ENCODE results near the gene KRT222.

KRT222 gene

DNA sequence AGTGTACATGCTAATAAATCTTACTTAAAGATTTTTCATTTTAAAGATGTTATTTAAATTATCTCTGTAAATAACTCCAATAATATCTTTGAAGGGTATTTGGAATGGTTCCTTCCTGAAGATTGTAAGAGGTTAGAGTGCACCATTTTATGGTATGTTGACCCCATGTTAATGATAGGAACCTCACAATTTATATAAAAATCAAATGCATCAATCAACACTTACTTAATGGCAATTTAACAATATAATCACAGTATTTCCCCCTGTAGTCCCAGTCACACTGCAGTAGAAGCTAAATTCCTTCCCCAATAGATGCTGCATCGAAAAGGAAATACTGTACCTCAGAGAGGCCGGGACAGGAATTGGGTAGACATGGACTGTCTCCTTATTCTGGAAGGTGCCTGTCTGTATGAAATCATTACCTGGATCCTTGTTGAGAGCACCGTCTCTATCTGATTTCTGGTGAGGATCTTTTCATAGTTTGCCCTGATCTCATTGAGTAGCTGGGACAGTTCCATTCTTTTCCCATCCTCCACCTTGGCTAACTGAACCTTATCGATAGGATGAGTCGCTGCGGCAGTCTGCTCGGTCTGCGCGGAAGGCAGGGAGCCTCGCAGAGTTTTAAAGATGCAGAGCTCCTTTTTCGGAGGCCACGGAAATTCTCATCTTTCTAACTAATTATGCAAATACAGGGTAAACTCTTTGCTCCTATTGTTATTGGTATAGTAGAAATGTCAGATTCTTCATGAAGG, at the start of gene KRT222:
TSS of gene KRT222 (minus strand) at position 596 of the 752 bp plus-strand sequence. CDS start at position 518, 78 bp downstream.
- no peak for DNase-seq

DNA sequence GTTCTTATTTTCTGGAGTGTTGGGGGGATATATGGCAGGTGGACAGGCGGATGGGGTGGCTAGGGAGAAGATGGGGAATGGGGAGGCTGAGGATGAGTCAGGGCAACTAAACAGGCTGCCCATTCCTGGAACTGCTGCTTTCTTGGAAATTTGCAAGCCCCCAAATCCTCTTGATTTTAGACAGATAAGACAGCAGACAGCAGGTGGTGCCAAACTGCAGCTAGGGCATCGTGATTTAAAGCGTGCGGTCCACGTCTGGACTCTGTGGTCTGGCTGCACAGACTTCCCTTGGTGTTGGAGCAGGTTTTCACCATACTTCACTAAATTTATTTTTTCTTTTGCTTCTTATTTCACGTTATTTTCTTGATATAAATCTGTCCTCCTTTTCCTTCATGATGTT, 49.5 kb upstream of the KRT222 start:
- DNase-seq: no peak

DNA sequence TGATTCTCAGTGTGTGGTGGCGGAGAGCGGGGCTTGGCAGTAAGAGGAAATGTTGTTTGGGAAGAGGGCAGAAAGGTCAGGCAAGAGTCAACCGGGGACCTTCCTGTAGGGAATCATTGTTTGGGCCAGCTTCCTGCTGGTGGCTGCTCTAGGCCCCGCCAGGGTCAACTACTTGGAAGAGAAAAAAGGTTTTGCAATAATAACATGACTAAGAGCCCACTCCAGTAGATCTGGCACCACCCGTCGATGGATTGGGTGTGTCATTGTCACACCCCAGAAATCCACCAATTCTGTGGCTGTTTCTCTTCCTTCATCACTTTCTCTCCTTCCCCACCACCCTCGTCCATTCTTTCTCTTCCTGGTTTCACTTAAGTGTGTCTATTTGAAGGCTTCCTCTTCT, 42.8 kb upstream of the KRT222 start:
- DNase-seq: no peak

DNA sequence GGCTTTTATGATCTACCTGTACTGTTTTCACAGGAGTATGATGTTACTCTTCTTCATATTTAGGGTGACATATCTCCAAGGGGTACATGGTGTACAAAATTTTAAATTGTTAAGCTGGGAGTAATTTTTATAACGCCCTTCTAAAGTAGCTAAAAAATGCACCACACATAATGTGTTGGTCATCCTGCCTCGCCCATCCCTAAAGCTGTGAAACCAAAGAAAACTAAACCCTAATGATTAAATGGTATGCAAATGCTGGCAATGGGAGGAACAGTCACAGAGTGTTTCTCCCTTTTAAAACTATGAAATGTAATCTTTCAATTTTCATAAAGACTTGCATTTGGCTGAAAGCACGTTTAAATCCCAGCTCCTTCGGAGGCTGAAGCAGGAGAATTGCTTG, 40.6 kb upstream of the KRT222 start:
- DNase-seq: no peak

DNA sequence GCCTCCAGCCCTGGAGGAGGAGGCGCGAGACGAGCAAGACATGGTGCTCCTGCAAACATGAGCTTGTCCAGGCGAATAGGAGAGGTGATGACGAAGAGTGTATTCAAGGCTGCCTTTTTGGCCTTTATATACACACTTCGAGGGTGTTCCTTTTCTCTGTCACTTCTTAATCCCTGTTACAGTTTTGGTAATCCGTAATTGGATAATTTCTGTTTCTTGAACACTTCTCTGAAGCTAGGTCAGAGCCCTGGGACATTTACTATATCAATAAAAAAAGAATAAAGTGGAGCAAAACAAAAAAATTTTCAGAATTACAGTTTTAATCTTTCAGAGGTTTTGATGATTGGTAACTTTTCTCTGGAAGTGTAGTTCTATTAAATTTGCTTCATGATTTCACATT, 38.7 kb upstream of the KRT222 start, which contains the start of gene KRT24:
TSS of gene KRT24 (minus strand) at position 101 of the 400 bp plus-strand sequence. CDS start at position 42, 59 bp downstream.
- no peak for DNase-seq

DNA sequence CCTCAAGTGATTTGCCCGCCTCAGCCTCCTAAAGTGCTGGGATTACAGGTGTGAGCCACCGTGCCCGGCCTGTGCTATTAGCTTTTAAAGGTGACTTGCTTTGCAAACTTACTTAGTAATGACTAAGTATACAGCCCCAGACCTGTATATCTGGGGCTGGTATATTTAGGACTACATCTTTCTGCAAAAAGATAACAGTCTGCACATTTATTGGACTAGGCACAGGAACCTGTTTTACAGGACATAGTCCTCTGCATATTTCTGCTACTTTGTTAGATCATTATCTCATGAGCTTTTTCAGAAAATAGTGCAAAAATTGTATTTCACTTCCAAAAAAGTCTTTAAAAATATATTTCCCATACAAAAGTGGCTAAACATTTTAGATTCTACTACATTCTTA, 37.3 kb upstream of the KRT222 start:
- DNase-seq: no peak

DNA sequence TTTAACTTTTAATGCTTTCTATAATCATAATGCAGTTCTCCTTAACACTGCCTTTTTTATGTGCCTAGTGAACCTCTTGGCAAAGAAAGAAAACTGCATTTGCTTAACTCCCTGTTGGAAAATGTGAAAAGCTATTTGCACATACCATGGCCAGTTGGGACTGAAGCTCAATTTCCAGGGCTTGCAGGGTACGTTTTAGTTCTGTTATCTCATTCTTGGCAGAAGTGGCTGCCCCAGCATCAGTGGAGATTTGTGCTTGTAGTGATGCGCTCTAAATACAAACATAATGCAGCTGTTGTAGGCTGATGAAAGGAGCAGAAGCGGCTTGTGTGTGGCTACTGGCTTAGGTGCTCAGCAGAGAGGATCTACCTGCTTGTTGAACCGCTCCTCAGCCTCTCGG, 34.9 kb upstream of the KRT222 start:
- DNase-seq: no peak

DNA sequence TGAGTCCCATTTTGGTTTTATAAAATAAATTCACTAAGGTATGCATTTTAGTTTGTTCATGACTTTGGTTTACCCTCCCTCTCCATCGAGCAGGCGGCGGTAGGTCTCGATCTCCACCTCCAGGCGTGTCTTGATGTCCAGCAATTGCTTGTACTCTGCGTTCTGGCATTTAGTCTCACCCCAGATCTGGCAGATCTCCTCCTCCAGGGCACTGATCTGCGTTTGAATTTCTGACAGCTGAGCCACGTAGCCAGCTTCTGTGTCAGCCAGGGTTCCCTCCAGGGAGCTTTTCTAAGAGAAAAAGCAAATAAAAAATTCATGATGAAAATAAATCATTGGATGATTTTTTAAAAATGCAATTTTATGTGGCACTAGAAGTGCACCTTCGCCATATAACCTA, 34.4 kb upstream of the KRT222 start:
- no peak for DNase-seq

DNA sequence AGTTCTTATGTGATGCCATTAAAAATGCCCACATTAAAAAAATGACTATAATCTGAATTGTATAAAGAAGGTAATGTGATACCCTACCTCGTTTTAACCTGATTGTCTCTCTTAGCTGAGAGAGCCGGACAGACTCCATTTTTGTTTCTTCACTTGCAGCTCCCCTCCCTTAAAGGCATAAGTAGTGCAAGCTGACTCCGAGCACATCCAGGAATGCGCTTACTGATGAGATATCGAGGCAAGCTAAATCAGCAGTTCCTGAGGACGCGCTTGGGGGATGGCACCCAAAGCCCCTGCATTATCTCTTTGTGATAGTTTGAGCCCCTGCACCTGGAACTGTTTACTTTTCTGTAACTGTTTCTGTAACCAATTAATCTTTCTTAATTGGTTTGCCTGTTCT, 32.3 kb upstream of the KRT222 start:
- DNase-seq: no peak

DNA sequence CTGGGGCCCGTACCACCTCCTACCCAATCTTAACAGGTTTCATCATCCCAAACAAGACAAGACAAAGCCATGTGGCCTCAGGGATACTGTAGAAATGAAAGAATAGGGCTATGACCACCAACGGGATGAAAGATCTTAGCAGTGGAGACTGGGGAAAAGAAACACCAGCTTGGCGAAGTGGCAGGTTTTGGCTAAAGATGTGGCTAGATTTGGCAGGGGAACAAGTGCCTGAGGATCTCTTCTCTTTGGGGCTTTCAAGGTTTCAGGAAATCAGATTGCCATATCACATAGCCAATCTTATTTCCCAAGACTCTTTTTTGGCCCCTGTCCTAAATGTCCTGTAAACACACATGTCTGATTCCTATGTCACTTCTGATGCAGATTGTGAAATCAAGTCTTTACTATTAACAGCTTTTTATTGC, 31.7 kb upstream of the KRT222 start:
- no peak for DNase-seq

DNA sequence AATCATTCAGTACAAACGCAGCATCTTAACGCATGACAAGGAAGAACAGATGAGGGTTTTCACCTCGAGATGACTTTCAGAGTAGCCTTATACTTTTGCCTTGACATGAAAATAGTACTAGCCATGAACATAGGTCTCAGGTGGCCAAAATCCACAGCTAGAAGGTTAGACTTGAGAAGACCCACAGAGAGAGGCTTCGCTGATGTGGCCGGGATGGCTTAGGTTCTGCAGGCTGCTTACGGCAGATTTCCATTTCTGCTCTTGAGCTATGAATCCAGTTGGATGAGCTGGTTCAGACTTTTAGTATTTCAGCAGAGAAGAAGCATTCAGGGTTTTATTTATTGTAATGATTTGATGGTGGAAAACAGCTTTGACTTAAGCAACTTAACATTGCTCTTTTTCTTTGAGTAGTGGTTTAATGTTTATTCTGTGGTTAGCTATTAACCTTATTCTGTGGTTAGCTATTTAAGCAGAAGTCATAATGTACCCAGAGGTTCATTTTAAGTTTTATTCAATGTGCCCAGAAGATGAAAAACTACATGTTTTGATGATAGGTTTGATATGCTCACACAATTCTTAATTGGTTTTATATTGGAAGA, 31.0 kb upstream of the KRT222 start:
- no peak for DNase-seq

DNA sequence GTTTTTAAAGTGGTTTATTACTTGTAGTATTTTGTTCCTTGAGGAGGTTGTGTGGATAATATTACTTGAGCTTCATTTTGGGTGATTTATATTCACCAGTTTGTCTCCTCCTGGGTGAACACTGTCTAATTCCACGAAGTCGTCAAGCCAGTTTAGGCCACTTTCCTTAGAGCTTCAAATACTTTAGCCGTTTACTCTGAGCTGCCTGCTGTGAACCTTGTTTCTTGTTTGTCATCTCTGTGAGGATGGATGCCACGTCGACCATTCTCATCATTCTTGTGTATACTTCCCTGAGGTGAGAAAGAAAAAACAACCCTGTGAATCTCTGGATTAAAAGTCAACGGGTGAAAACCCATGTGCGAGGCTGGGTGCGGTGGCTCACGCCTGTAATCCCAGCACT, 29.6 kb upstream of the KRT222 start:
- DNase-seq: no peak

DNA sequence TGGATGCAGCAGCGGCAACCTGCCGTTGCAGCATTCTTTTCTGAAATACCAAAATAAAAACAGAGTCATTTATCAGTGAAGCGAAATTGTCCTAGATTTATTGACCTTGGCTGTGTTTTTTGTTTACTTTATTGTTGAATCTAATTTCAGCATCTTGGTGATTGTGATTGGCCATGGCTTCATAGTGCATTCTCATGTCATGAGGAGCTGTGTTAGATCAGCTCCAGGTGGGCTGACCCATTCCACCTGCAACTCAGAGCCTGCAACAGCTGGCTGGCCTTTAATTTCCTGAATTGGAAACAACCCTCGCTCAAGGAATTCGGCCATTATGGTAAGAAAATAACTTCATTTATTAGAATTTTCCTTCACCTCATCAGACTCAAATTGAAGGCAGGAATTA, 22.1 kb upstream of the KRT222 start:
- DNase-seq: no peak

DNA sequence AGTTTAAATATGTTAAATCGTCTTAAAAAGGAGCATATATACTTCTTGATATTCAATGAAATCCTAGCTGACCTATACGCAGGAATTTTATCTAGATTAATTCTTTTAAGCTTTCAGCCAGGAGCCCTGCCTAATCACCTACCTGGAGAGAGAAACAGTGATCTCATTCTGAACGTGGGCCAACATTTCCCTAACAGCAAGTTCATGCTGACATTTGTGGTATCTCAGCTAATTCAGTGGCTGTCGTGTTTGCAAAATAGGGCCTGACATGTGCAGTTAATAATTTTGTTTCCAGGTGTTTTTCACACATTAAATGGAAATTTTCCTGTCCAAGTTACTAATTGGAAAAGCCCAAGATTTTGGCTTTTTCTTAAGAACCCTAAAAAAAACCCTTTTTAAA, 21.2 kb upstream of the KRT222 start:
- DNase-seq: no peak

DNA sequence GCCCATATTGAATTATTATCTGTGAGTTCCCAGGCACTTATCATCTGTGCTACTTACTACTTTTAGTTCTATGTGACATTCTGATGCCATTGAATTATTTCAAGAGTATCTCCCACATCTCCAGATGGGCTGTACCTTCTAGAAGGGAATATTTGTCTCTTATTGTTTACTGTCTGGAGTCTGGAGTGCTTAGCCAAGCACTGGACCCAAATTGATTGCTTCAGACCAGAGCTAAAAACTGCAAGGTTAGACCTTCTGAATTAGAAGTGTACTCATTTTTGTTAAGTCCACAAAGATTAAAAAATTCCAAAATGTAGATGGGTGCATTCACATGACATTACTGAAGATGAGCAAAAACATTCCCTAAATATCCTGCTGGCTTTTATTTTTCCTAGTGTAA, 16.0 kb upstream of the KRT222 start:
- no peak for DNase-seq

DNA sequence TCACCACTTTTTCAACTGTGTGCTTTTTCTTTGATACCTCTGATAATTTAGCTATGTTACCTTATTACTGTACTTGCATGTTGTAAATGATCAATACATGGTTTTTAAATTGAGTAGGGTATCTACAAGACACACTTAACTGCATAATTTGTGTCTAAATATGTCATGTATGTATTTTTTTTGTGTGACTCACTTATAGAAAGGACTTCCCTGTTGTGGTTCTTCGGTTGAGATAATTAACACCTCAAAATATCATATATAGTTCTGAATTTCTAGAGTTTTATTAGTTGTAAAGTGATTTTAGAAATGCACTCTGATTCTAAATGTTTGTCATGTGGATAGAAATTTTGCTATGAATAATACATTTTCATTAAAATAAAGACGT, 14.5 kb upstream of the KRT222 start:
- no peak for DNase-seq

DNA sequence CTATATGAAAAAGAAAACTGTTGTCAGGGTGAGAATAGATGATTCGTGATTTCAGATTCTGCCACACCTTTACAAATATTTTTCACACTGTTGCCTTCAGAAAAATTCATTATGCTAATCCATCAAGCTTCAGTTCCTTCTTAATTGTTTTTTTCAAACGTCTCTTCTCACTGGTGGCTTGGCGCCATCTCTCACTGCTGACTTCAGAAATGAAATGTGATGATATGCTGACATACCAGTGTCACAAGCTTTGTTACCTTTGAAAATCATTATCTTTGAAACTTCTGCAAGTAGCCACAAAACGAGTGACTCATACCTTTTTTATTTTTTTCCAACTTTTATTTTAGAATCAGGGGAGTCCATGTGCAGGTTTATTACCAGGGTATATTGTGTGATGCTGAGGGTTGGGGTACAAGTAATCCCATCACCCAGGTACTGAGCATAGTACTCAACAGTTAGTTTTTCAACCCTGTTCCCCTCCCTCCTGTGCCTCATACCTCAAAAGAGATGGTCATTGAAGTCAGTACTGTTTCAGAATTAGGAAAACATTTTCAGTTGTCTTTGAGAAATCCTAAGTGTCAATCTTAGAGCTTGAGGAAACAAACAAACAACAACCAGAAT, 14.0 kb upstream of the KRT222 start:
- DNase-seq: no peak

DNA sequence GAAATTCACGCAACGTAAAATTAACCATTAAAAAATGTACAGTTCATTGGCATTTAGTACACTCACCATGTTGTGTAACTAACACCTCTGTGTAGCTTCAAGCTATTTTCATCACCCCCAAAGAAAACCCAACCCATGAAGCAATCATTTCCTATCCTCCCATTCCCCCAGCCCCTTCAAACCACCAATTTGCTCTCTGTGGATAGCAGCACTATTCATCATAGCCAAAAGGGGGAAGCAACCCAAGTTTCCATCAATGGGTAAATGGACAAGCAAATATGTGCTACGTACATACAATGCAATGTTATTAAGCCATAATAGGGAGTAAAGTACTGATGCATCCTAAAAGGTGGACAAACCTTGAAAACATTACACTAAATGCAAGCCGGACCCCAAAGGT, 10.9 kb upstream of the KRT222 start:
- DNase-seq: no peak

DNA sequence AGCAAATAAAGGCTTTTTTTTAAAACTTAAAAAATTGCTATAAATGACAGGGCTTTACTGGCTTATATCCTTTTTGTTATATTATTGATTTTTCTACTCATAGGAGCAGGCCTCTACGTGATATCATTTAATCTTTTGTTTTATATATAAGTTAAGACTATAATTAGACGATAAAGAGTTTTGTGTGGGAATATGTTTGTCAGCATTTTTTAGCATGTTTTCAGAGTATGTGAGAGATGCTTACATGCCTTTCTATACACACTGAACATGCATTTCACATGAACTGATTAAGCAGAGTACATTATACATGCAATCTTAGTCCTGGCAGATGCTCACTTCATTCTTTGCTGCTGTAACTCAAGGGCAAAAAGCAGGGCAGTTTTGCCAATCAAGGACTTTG, 7.7 kb upstream of the KRT222 start:
- no peak for DNase-seq

DNA sequence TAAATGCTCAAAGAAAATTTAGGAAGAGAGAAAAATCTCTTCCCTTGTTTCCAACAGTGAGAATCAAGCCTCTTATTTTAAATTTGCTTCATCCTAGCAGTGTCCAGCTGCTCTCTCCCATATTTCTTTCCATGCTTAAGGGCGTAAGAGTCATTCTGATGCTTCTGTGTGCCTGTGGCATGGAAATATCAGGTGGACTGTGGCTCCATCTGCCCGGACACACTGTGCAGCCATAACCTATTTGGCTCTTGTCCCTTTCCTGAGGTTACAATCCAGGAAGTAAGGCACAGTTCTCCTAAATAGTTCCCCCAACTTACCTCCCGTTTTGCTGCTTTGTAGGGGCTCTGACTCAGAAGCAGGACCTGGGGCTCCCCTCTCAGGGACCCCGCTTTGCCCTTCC, 6.3 kb upstream of the KRT222 start:
- no peak for DNase-seq

DNA sequence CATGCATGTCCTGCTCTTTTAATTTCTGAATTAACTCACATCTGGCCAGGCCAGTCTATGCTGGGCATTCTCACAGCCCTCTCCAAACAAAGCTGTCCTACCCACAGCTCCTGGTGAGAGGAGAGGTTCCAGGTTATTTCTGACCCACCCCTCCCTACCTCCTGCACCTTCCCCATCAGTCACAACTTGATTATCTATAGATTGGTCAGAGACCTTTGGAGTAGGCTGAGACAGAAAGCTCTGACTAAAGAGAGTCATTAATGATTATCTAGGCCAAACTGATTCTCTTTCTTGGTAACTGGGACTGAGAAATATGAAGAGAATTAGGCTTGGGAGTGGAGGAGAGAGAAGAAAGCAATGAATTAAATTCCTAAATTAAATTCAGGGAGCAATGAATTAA, 1.4 kb upstream of the KRT222 start:
- no peak for DNase-seq

DNA sequence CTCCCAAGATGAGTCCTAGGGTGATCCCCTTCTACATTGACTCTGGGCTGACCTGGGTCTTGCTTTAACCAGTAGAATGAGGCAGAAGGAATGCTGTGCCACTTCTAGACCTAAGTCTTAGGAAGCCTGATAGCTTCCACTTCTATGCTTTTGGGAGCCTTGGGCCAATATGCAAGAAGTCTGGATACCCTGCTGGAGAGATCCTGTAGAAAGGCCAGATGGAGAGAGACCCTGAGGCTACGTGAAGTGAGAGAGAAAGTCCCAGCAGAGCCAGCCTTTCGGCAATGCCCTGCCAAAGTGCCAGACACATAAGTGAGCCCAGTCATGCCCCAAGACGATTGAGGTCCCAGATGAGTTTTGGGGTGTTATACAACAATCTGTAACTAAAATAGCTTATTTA, 1.7 kb downstream of the KRT222 start:
- DNase-seq: no peak

DNA sequence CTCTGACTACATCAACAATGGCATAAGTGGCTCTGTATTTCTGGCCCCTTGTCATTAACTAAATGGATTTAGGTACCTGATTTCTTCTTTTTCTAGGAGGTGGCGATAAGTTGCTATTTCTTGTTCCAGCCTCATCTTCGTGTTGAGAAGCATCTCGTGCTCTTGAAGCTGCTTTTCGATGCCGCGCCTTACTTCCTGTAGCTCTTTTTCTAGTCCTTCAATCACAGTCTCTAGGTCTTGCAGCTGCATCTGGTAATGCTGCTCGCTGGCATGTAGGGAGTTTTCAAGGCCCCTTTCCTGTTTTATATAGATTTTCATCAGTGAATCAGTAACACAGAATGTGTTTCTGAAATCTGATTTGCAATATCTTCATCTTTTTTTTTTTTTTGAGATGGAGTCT, 5.1 kb downstream of the KRT222 start:
- DNase-seq: no peak

DNA sequence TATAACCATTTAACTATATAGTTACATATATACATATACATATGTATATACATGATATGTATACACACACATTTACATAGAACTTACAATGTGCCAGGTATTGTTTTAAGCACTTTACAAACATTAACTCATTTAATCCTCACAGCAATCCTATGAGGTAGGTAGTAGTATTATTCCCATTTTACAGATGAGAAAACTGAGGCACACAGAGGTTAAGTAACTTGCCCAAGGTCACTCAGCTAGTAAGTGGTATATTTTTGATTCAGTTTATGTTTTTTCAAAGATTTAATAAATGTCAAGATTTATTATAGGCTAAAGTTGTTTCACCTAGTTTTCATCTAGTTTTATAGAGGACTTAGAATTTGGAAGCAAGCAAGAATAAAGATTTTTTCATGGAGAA, 6.6 kb downstream of the KRT222 start:
- no peak for DNase-seq
